ENCODE data around the gene JOSD2. TPM values are rescaled to one million over a fixed set of nuclear protein-coding genes. Genes with fewer than 3 reads are reported as not detected.

JOSD2 gene
- polyA plus RNA-seq, 1 experiment, result 19.6 TPM

DNA sequence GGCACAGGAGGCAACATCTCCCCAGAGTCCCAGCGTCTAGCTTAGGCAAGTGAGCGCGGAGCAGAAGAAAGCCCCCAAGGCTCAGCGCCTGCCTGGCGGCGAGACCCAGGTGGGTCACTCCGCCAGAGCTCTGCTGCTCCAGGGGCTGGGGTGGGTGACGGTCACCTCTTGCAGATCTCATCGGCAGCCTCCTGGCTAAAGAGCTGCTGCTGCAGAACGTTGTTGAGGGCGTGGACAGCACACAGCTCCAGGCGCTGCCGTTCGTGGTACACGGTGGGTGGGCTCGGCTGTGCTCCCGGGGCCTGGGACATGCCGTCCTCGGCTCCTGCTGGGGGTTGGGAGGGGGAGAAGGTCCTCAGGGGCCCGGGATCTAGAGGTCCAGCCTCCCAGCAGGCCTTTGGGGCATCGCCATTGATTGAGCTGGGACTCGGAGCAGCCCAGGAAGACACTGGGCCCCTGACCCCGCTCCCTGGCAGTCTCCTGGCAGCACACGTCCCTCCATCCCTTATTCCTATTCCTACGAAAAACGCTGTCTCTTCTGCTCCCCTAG, 795 bp downstream of the JOSD2 start:
- Histone ChIP-seq H3K4me3 (ENCODE audit: low read depth, low read length) (peak overlapping the region; percentile 94), H3K27me3 (ENCODE audit: control insufficient read depth, insufficient read depth, low read length) (no peaks in the 10 kb centered on the region), H3K9me3 (ENCODE audit: control insufficient read depth, insufficient read depth, low read length) (no peaks in the 10 kb centered on the region; the same call in 1 of the 2 replicates), H3K27ac (ENCODE audit: low read depth, low read length) (no peak overlapping the region)
- ChIA-PET POLR2A (no interaction called here), CTCF (interaction anchor here (1.3 to 1.5 kb wide), 2 partner anchors 142 to 153 kb away, joined by 4 to 6 read pairs; no protein-coding TSS in a partner anchor)
- no peak for DNase-seq (ENCODE audit: low read depth, low spot score)
- TF ChIP-seq, protein P1, sequence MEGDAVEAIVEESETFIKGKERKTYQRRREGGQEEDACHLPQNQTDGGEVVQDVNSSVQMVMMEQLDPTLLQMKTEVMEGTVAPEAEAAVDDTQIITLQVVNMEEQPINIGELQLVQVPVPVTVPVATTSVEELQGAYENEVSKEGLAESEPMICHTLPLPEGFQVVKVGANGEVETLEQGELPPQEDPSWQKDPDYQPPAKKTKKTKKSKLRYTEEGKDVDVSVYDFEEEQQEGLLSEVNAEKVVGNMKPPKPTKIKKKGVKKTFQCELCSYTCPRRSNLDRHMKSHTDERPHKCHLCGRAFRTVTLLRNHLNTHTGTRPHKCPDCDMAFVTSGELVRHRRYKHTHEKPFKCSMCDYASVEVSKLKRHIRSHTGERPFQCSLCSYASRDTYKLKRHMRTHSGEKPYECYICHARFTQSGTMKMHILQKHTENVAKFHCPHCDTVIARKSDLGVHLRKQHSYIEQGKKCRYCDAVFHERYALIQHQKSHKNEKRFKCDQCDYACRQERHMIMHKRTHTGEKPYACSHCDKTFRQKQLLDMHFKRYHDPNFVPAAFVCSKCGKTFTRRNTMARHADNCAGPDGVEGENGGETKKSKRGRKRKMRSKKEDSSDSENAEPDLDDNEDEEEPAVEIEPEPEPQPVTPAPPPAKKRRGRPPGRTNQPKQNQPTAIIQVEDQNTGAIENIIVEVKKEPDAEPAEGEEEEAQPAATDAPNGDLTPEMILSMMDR (IDR thresholded peaks at IDR 0.05; ENCODE audit: low read depth, low read length), result no peak

DNA sequence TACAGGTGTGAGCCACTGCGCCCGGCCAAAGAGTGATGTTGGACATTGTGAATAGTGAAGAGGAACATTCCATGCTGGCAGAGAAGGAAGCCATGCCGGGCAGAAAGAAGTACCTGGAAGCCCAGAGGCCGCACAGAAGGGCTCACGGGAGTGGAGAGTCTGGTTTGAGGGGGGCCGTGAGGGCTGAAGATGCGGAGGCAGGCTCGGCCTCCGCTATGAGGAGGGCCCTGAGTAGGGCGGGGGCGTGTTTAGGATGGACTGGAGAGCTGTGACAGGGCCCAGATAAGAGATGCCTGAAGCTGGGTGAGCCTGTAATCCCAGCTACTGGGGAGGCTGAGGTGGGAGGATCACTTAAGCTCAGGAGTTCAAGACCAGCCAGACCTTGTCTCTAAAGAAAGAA, 1.6 kb downstream of the JOSD2 start:
- ChIA-PET POLR2A (interaction anchor here (0.7 kb wide), 1 partner anchor 46 kb away, joined by 7 read pairs; no protein-coding TSS in a partner anchor), CTCF (interaction anchor here (0.9 kb wide), 1 partner anchor 141 kb away, joined by 4 read pairs; no protein-coding TSS in a partner anchor)
- Histone ChIP-seq H3K4me3 (ENCODE audit: low read depth, low read length) (no peak overlapping the region), H3K27ac (ENCODE audit: low read depth, low read length) (no peak overlapping the region), H3K27me3 (ENCODE audit: control insufficient read depth, insufficient read depth, low read length) (no peaks in the 10 kb centered on the region), H3K9me3 (ENCODE audit: control insufficient read depth, insufficient read depth, low read length) (no peaks in the 10 kb centered on the region; the same call in 1 of the 2 replicates)
- DNase-seq (ENCODE audit: low read depth, low spot score), result no peak
- TF ChIP-seq, protein P1 (IDR thresholded peaks at IDR 0.05; ENCODE audit: low read depth, low read length), result no peak

DNA sequence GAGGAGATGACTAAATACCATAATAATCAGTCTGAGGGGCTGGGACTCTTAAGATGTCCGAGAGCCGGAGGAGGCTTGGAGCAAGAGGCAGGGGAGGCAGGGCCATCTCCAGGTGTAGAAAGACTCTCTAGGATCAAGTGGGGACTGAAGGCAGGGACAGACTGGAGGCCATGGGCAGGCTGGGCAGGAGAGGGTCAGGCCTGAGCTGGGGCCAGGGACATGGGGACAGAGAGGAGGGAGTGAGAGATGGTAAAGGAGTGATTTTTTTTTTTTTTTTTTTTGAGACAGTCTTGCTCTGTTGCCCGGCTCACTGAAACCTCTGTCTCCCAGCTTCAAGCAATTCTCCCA, 2.2 kb downstream of the JOSD2 start:
- Histone ChIP-seq H3K4me3 (ENCODE audit: low read depth, low read length) (no peak overlapping the region), H3K27me3 (ENCODE audit: control insufficient read depth, insufficient read depth, low read length) (no peaks in the 10 kb centered on the region), H3K9me3 (ENCODE audit: control insufficient read depth, insufficient read depth, low read length) (no peaks in the 10 kb centered on the region; the same call in 1 of the 2 replicates), H3K27ac (ENCODE audit: low read depth, low read length) (no peak overlapping the region)
- DNase-seq (ENCODE audit: low read depth, low spot score), result no peak
- TF ChIP-seq, protein P1 (IDR thresholded peaks at IDR 0.05; ENCODE audit: low read depth, low read length), result no peak
- ChIA-PET POLR2A (interaction anchor here (0.7 to 0.8 kb wide), 3 partner anchors 21 to 47 kb away, joined by 3 to 7 read pairs (median 5); no protein-coding TSS in a partner anchor), CTCF (interaction anchor here (0.9 kb wide), 1 partner anchor 140 kb away, joined by 4 read pairs; no protein-coding TSS in a partner anchor)

DNA sequence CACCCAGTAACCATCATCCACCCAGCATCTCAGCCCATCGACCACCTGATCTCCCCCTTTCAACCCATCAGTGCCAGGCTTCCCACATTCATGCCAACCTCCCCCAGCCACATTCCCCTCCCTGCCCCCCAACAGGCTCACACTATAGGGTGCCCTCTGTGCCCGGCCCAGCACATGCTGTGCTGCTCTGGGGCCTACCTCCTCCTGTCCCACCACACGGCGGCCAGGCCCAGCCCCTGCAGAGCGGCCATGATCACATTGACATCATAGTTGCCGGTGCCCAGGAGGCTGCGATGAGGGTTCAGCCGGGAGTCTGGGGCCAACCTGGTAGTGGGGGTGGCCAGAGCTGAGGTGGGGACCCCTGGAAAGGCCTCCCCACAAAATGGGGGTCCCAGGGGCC, 3.6 kb downstream of the JOSD2 start:
- no peak for DNase-seq (ENCODE audit: low read depth, low spot score)
- Histone ChIP-seq H3K4me3 (ENCODE audit: low read depth, low read length) (no peak overlapping the region), H3K27ac (ENCODE audit: low read depth, low read length) (no peak overlapping the region), H3K27me3 (ENCODE audit: control insufficient read depth, insufficient read depth, low read length) (no peaks in the 10 kb centered on the region), H3K9me3 (ENCODE audit: control insufficient read depth, insufficient read depth, low read length) (no peaks in the 10 kb centered on the region; the same call in 1 of the 2 replicates)
- TF ChIP-seq, protein P1 (IDR thresholded peaks at IDR 0.05; ENCODE audit: low read depth, low read length), result no peak
- ChIA-PET CTCF (no interaction called here), POLR2A (no interaction called here)

DNA sequence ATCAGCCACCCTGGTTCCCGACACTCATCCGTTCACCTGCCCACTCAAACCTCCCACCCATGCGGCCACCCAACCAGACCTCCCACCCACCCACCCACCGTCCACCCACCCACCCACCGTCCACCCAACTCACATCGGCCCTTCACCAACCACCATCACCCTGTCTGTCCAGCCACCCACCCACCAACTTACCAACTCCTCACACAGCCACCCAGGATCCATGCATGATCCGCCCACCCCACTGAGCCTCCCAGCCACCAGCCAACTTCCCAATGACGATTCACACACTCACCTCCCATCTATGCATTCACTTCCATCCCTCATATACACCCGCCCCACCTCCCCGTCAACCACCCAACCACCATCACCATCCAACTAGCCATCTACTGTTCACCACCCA, 4.3 kb downstream of the JOSD2 start:
- H3K27ac ChIP-seq (ENCODE audit: low read depth, low read length), result no peak overlapping the region
- no peak for DNase-seq (ENCODE audit: low read depth, low spot score)
- H3K27me3 ChIP-seq (ENCODE audit: control insufficient read depth, insufficient read depth, low read length), result no peaks in the 10 kb centered on the region
- H3K4me3 ChIP-seq (ENCODE audit: low read depth, low read length), result no peak overlapping the region
- H3K9me3 ChIP-seq (ENCODE audit: control insufficient read depth, insufficient read depth, low read length), result no peaks in the 10 kb centered on the region; the same call in 1 of the 2 replicates
- ChIA-PET CTCF (no interaction called here), POLR2A (no interaction called here)
- TF ChIP-seq, protein P1 (IDR thresholded peaks at IDR 0.05; ENCODE audit: low read depth, low read length), result no peak
